Medulla oblongata (tissue), 1 donor: ENCODE data around the gene KCNMB1.

Experiments
- DNase-seq: peaks from one replicate; pipeline ENCODE4 v3.0.0-alpha.2; 2015; ENCODE audit errors: extremely low spot score

Gene KCNMB1

DNA sequence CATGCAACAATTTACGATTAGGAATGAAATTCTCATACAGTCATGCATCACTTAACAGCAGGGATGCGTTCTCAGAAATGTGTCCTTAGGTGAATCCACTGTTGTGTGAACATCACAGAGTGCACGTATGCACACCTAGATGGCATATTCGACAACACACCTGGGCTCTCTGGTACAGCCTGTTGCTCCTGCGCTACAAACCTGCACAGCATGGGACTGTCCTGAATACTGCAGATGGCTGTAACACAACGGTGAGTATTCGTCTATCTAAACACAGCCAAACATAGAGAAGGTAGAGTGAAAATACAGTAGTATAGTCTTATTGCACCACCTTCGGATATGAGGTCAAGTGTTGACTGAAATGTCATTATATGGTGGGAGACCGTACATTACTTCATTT lies 47.6 kb downstream of the KCNMB1 start:
- DNase-seq, result no peak

GRCh38 chr5:170339780-170340167 lies 49.4 kb downstream of the KCNMB1 start:
- DNase-seq, result no peak

GRCh38 chr5:170338933-170339779 lies 50.0 kb downstream of the KCNMB1 start:
- DNase-seq, result peak; percentile 50

- no peak for DNase-seq
These were observed 50.9 kb downstream of the KCNMB1 start for GRCh38 chr5:170338291-170338690.

GRCh38 chr5:170337045-170337733 lies 52.0 kb downstream of the KCNMB1 start:
- DNase-seq, result no peak

- no peak for DNase-seq
These were observed 53.1 kb downstream of the KCNMB1 start for GRCh38 chr5:170336065-170336464.

GRCh38 chr5:170334626-170335025 lies 54.5 kb downstream of the KCNMB1 start:
- DNase-seq, result no peak

DNA sequence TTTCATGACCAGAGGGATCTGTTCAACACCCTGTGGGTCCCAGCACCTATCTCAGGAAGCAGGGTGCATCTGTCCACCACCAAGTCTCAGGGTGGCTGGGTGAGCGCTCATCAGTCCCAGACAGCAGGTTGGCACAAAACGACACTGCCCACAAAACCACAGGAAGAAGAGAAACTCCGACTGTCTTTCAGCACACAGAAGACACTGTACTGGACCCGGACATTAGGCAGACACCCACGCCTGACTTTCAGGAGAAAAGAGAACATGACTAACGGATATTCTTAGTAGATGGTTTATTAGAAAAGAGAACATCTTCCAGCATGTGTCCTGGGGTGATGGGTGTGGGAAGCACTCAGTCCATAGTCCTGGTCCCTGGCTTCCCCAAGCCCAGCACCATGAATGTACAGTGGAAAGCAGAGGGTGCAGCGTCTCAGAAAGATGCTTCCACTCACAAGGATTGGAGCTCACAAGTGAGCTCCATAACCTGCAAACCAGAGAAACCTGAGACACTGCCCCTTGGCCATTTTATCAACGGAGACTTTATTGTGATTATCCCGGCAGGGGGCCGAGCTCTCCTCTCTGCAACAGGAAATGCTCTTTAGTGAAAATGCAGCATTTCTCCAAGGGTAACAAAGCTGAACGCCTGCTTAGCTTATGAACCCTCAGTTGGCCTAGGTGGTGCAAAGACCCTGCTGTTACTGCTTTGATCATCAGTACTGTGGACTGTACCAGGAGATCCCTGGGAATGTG lies 55.8 kb downstream of the KCNMB1 start:
- peak; percentile 67 for DNase-seq

- no peak for DNase-seq
These were observed 57.1 kb downstream of the KCNMB1 start for GRCh38 chr5:170332058-170332457.

DNA sequence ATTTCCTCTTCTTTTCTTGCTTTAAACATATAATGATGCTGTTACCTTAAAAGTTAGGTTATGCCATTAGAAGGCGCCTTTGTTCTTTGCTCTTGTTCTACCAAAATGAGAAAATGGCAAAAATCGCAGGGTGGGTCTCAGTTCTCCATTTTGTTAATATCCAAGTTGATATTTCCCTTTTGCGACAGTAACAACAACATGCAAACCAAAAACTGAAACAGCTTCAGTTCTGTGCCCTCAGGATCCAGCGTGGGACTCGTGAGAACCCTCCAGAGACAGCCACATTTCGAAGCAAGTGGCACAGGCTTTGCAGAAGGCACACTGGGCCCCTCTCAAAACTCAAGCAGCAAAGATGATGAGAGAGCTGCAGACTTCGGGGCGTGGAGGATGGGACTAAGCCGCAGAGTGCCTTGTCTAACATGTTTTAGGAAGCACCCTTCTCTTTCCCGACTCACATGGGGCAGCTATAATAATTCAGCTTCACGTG lies 58.6 kb downstream of the KCNMB1 start:
- no peak for DNase-seq

GRCh38 chr5:170329524-170329923 lies 59.6 kb downstream of the KCNMB1 start:
- no peak for DNase-seq

GRCh38 chr5:170327829-170328228 lies 61.3 kb downstream of the KCNMB1 start:
- DNase-seq, result no peak

DNA sequence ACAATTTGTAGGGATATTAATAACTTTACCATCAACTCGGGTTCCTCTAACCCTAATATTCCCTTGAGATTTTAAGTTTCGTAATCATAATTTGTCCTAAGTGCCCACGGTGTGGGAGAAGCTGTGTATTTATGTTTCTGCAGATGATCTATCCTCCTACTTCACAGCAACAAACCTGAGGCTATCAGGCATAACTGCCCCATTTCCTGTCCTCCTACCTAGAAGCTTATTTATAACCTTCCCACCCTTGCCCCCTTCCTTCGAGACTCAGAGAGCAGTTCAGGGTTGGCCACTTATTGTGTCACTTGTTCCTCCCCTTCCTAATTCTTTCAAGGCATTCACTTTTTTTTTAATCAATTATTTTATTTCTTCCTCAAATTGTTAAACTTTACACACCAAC lies 62.0 kb downstream of the KCNMB1 start:
- DNase-seq, result no peak
